GM21526 (cell line): ENCODE results near the gene AGAP3.

Experiments
- ATAC-seq: cut with Tn5 transposase; IDR thresholded peaks from one replicate; pipeline ENCODE4 v1.9.1; 2021; ENCODE audit warnings: moderate library complexity; ENCODE audit not compliant: unreplicated experiment, low FRiP score

AGAP3 gene

GRCh38 chr7:151150388-151150787 lies 64.1 kb downstream of the AGAP3 start:
- no peak for ATAC-seq

DNA sequence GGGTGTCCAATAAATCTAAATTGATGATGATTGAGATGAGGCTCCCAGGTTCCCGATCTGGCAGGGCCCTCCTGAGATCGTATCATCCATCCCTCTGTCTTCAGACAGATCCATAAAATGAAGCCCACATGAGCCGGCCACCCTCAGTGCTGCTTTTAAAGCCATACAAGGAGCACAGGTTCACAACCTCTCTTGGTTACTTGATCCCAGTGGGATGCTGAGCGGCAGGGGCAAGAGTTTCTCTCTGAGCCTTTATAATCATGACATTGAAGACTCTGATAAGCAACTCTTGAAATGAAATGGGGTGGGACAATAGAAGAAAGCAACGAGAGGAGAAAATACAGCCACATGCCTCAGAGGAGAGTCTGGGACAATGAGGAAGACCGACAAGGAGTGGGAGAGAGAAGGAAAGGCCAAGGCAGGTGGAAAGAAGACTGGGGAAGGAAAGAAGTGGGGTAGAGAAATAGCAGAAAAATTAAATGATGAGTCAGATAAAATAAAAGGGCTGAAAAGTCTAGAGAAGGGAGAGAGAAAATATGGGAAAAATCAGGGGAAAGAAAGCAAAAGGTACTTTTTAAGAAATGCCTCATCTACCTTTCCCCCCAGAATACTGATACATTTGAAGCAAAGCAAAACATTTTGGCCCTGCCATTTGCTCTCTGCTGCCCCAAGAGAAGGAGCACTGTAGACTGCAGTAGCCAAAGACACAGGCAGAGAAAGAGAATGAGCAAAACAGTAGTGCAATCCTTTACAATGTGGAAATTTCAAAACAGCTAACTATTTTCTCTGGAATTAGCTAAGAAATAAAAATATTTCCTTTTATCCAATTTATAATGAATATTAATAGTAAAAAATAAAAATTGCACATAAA lies 66.6 kb downstream of the AGAP3 start:
- no peak for ATAC-seq

DNA sequence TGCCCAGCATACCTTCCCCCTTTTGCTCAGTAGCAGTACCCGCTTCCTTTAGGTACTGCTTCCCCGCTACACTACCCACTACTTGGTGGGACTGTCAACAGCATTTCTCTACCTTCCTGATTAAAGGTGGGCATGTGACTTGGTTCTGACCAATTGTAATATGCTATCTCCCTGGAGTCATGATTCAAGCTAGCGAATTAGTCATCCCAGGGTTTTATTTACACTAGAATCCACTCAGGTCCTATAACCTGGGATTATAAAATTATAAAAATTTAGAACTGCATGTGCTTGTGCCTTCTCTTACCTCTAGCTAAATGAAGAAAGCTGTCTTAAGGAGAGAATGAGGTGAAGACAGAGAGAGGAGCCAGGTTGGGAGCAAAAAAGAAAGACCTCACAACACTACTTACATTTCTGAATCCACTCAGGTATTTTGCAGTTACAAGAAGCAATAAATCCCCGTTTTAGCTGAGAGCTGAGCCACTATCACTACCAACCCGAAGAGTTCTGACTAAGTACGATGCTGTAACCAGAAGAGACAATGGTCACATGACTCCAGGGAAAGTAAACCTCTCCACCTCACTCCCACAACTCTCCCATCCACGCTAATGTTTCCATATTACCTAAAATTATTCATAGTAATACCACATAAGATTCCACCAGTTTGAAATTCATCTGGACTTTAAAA lies 71.5 kb downstream of the AGAP3 start:
- no peak for ATAC-seq

DNA sequence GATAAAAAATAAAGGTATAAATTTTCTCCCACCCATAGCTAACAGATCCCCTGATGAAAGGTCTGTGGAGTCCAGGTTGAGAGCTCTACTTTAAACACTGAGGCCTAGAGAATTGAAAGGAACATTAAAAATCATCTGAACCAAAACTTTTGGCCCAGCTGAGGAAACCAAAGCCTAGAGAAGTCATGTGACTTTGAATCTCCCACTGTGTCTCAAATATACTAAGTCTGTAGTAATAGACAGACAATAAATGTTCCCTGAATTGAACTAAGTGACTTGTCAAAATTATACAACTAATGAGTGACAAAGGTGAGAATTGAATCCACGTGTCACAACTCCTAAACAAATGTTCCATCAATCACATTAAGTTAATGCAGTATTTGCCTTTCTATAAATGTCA lies 75.5 kb downstream of the AGAP3 start:
- ATAC-seq: no peak

DNA sequence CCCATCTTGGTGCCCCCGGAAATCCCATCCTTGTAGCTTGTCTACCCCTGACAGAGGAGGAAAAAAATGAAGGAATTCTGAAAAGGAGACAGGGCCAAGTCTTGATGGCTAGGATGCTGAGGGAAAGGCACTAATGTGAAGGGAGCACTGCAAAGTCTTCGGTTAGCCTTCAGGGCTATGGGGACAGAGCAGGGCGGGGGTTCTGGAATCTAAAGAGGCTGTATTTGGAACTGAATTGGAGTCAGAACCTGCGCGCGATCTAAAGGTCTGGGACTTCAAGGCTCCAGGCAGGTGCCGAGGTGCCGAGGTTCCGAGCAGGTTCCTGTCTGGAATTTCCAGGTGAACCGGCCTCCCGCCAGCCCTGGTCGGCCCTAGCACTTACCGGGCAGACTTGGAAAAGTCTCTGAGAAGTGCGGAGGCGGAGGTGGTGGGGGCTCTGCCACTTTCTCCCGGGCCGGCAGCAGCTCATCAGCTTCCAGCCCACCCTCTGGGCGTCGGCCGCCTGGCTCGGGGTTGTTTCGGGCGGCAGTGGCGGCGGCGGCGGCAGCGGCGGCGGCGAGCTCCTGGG lies 80.4 kb downstream of the AGAP3 start:
- ATAC-seq: no peak

DNA sequence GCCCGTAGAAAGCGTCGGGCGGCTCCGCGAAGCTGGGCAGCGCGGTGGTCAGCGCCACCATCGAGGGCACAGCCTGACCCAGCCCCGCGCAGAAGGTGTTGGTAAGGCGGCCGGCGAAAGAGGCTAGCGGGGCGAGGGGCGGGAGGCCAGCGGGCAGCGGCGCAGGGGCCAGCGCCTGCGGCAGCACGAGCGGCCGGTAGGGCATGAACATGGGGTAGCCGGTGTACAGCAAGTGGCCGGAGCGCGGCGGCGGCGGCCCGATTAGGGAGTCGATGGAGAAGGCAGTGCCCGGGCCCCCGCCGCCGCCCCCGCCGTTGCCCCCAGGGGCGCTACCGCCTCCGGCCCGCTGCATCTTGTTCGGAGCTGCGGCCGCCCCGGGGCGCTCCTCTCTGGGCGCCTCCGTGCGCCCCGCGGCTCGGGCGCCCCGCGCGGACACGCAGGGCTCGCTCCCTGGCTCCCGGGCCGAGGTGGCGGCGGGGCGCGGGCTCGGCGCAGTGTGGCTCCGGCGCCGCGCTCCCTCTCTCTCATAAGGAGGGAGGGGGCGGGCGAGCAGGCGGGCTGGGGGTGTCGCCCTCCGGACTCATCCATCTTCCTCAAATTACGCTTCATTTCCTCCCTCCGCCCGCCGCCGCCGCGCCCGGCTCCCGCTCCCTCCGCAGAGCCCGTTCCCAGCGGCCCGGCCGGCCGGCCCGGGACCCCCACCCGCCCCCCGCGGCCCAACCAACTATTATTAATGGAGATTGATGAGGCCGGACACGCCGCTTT lies 81.1 kb downstream of the AGAP3 start, which contains the start of gene GBX1:
GBX1 (minus strand) TSS at position 498 of the 765 bp plus-strand sequence; CDS start at position 352, 146 bp downstream.
- ATAC-seq: no peak

DNA sequence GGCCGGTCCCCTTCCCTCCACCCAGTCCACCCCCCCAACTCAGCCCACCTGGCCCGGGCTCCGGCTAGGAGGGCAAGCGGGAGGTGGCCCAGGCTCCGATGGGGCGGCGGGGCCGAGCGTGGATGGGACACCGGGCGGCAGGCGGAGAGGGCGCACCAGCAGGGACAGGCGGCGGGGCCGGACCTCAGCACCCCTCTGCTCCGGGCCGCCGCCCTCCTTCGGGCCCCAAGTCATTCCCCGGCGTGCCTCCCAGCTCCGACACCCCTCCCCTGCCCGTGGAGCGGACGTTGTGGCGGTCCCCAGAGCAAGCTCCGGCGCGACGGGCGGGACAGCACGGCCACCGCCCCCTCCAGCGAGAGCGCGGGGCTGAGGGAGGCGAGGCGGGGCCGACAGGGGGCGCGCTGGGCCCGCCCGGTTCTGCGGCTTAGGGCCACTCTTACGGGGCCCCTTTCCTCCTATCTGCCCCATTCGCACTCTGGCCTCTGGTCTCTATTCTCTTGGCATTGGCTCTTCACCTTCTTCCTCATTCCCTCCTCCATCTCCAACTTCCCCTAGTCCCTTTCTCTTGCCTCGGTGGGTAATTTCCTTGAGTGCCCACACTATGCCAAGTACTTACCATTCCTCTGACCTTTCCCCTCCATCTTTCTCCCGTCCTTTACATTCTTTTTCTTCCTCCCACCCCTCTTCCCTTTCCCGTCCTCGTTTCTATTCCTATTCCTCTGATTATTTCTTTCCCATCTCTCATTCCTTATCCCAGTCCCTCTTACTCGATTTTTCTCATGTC lies 81.9 kb downstream of the AGAP3 start:
- ATAC-seq: peak; percentile 47

GRCh38 chr7:151168787-151169162 lies 82.5 kb downstream of the AGAP3 start:
- no peak for ATAC-seq

GRCh38 chr7:151172273-151173141 lies 86.2 kb downstream of the AGAP3 start:
- no peak for ATAC-seq

- no peak for ATAC-seq
Measured at GRCh38 chr7:151173386-151174245, 87.3 kb downstream of the AGAP3 start.

DNA sequence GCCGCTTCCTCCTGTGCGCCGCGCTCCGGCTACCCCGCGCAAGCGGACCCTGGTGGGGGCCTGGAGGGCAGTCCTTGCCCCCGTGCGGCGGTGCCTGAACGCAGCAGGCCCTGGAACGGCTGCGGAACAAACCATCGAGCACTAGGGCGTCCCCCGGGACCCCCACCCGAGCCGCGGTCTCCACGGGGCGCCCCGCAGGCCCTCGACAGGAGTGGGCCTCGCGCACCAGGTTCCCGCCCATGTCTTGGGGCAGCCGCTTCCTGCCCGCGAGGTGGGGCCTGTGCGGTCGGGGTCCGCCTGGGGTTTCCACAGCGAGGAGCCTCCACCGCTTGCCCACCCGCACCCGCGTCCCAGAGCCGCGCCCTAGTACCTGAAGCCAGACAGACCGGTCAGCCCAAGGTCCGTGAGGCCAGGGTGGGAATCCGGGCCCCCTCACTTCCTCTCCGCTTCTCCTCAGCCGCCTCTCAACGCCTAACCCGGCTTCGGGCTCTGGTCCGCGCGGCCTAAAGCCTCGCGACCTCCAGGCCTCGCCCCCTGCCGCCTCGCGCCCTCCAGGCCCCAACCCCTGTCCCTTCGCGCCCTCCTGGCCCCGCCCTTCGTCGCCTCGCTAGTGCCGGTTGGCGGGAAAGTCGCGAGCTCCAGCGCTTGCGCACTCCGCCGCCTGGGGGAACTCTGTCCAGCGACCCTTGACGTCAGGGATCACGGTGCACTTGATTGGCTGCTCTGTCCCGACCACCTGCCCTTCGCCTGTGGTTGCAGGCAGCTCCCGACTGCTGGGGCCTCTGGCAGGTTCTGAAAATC lies 88.2 kb downstream of the AGAP3 start:
- no peak for ATAC-seq

- no peak for ATAC-seq
Measured at GRCh38 chr7:151175047-151175792, 88.9 kb downstream of the AGAP3 start.

DNA sequence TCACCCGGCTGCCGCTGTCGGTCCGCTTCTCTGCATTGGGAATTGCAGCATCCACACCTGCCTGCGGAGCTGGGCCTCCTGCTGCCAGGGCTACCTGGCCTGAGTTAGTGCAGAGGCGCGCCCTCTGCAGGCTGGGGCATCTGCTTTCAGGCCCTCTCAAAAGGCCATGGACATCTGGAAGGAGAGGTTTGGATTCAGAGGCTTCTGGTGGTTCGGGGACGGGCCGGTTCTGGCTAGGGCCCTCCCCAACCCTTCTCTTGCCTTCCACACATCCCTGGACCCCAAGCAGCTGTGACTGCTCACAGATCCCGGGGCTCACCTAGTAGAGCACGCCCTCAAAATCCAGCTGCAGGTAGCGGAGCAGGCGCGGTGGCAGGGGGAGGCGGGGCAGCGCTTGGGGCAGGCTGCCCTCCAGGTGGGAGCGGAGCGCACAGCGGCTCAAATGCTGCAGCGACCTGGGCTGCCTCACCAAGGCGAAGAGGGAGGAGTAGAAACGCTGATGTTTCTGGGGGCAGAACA lies 89.6 kb downstream of the AGAP3 start:
- no peak for ATAC-seq

GRCh38 chr7:151176401-151176800 lies 90.1 kb downstream of the AGAP3 start:
- no peak for ATAC-seq

DNA sequence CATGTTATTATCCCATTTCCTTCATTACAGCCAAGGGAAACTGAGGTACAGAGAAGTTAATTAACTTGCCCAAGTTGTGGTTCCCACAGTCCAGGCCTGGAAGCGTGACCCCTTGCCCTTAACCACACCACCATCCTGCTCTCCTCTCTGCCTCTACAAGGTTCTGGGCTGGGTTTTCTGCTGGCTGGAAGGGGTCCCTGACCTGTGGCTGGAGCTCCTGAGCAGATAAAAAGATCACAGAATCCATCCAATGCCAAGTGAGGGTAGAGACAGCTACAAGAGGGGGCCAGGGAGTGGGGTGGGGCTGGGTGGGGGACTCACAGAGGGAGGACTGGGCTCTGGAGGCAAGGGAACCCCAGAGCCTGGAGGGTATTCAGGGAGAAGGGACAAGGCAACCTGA lies 91.0 kb downstream of the AGAP3 start:
- no peak for ATAC-seq

DNA sequence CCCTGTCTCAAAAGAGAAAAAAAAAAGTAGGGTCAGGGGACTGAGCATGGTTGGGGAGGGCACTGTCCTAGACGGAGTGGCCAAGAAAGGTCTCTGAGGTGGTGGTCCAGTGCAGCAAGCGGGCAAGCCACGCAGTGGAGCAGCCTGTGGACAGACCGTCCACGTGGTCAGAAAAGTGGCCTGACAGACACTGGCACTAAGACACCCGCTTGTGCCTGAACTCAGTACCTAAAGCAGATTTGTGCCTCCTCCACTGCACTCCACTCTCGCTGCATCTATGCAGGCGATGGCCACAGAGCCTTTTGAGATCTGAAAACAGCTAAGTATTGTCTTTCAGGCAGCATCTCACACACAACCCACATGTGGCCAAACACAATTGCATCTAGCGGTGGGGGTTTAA lies 92.0 kb downstream of the AGAP3 start:
- ATAC-seq: no peak
